ENCODE measurements around the gene LAMA2. TPM values are rescaled to one million over a fixed set of nuclear protein-coding genes. Genes with fewer than 3 reads are reported as not detected.

Gene LAMA2
- total and polyA plus RNA-seq, 2 experiments from 2014 or later = 13.4 to 78.1 TPM

DNA sequence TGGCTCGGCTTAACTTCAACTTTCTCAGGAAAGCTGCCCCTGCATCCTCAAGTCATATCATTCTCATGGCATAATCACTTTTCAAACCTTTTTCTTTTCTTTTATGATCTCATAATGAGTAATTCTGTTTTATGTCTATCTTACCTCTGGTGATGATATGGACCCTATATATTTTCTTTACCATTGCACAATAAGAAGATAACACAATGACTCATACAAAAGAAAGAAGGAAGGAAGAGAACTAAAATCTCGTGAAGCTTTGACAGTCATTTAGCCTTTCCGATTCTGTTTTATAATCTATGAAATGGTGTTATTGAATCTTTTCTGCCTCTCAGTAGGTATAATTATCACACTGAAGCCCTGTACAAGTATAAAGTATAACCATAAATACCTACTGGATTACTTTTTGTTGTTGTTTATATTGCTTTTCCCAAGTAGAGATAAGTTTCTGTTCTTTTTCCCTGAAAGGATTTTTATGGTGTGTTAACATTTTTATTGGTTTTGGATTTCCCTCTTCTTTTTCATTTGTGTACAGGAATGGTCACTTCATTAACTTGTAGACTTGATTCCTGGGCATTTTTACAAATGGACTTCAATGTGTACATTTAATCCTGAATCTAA, 300.9 kb downstream of the LAMA2 start:
- Histone ChIP-seq H3K27me3 (no peaks in the 10 kb centered on the region), H3K27ac (no peak overlapping the region), H3K36me3 (no peaks in the 10 kb centered on the region), H3K9me3 (ENCODE audit: low read depth) (no peaks in the 10 kb centered on the region), H3K4me3 (no peak overlapping the region), H3K4me1 (ENCODE audit: low read depth) (peaks cover 5% of the 10 kb centered on the region)
- DNase-seq (ENCODE audit: low read depth in 1 of 2, low spot score in 1 of 2) = peak in 1 of 2 donors; percentile 50
- TF ChIP-seq, protein P1, sequence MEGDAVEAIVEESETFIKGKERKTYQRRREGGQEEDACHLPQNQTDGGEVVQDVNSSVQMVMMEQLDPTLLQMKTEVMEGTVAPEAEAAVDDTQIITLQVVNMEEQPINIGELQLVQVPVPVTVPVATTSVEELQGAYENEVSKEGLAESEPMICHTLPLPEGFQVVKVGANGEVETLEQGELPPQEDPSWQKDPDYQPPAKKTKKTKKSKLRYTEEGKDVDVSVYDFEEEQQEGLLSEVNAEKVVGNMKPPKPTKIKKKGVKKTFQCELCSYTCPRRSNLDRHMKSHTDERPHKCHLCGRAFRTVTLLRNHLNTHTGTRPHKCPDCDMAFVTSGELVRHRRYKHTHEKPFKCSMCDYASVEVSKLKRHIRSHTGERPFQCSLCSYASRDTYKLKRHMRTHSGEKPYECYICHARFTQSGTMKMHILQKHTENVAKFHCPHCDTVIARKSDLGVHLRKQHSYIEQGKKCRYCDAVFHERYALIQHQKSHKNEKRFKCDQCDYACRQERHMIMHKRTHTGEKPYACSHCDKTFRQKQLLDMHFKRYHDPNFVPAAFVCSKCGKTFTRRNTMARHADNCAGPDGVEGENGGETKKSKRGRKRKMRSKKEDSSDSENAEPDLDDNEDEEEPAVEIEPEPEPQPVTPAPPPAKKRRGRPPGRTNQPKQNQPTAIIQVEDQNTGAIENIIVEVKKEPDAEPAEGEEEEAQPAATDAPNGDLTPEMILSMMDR (IDR thresholded peaks at IDR 0.05; ENCODE audit: low read depth, low read length) = no peak

GRCh38 chr6:129184324-129184723, 301.4 kb downstream of the LAMA2 start:
- H3K9me3 ChIP-seq (ENCODE audit: low read depth) = no peaks in the 10 kb centered on the region
- H3K4me3 ChIP-seq = no peak overlapping the region
- TF ChIP-seq, protein P1 (IDR thresholded peaks at IDR 0.05; ENCODE audit: low read depth, low read length) = no peak
- no peak overlapping the region for H3K27ac ChIP-seq
- no peaks in the 10 kb centered on the region for H3K36me3 ChIP-seq
- H3K27me3 ChIP-seq = no peaks in the 10 kb centered on the region
- H3K4me1 ChIP-seq (ENCODE audit: low read depth) = peaks cover under 1% of the 10 kb centered on the region
- DNase-seq (ENCODE audit: low read depth in 1 of 2, low spot score in 1 of 2) = no peak

GRCh38 chr6:129184808-129185366, 301.9 kb downstream of the LAMA2 start:
- no peak overlapping the region for H3K4me3 ChIP-seq
- H3K27ac ChIP-seq = no peak overlapping the region
- H3K4me1 ChIP-seq (ENCODE audit: low read depth) = no peaks in the 10 kb centered on the region
- TF ChIP-seq, protein P1 (IDR thresholded peaks at IDR 0.05; ENCODE audit: low read depth, low read length) = no peak
- no peaks in the 10 kb centered on the region for H3K27me3 ChIP-seq
- no peaks in the 10 kb centered on the region for H3K9me3 ChIP-seq (ENCODE audit: low read depth)
- DNase-seq (ENCODE audit: low read depth in 1 of 2, low spot score in 1 of 2) = no peak
- no peaks in the 10 kb centered on the region for H3K36me3 ChIP-seq

GRCh38 chr6:129186988-129187387, 304.1 kb downstream of the LAMA2 start:
- H3K4me3 ChIP-seq = no peak overlapping the region
- DNase-seq (ENCODE audit: low read depth in 1 of 2, low spot score in 1 of 2) = peak in 1 of 2 donors; percentile 71

DNA sequence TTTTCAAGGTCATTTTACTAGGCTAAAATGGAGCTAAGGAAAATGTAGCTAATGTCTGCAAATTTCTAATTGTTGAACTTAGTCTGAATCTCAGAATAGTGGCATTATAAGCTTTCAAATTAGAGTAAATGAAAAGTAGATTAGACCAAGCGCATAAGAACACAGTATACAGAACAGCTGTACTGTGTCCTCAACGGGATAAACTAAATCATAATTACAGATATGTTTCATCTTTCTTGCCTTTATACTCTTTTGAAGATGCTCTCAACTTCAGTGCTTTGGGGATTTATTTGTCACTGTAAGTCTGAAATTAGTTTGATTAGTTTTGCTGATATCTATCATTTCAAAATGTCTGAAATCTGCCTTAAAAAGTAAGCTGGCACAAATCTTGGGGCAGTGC, 305.4 kb downstream of the LAMA2 start:
- Histone ChIP-seq H3K27ac (no peak overlapping the region), H3K36me3 (no peaks in the 10 kb centered on the region), H3K9me3 (ENCODE audit: low read depth) (no peaks in the 10 kb centered on the region), H3K4me3 (no peak overlapping the region), H3K4me1 (ENCODE audit: low read depth) (no peaks in the 10 kb centered on the region), H3K27me3 (no peaks in the 10 kb centered on the region)
- TF ChIP-seq, protein P1 (IDR thresholded peaks at IDR 0.05; ENCODE audit: low read depth, low read length) = no peak
- DNase-seq (ENCODE audit: low read depth in 1 of 2, low spot score in 1 of 2) = no peak

More at GRCh38 chr6:129186988-129187387, 304.1 kb downstream of the LAMA2 start:
- H3K36me3 ChIP-seq = no peaks in the 10 kb centered on the region
- TF ChIP-seq, protein P1 (IDR thresholded peaks at IDR 0.05; ENCODE audit: low read depth, low read length) = no peak
- H3K9me3 ChIP-seq (ENCODE audit: low read depth) = no peaks in the 10 kb centered on the region
- H3K27me3 ChIP-seq = no peaks in the 10 kb centered on the region
- H3K4me1 ChIP-seq (ENCODE audit: low read depth) = no peaks in the 10 kb centered on the region
- no peak overlapping the region for H3K27ac ChIP-seq

Data from cardiac muscle cell (in vitro differentiated cells and primary cell).